Activated T-cell treated with anti-CD3 and anti-CD28 coated beads, Interleukin-2, amount 50 U/mL, for 24 hours (primary cell): Measurements from ENCODE around the gene GAREM1.
"Not testable (repeated sequence)": the region's sequence is repeated elsewhere in the genome, so short reads cannot be mapped to it uniquely, and the experiment has no call there.

ENCODE experiments used
- DNase-seq: peaks from one replicate; pipeline ENCODE4 v3.0.0-alpha.2; 2020
- H3K27ac Mint-ChIP-seq: 2 replicates; pipeline ENCODE4 v1.8.0; 2020; ENCODE audit warnings: mild to moderate bottlenecking, mixed read lengths
- H3K27me3 Mint-ChIP-seq: 2 replicates; pipeline ENCODE4 v1.8.0; 2020; ENCODE audit warnings: mixed read lengths
- H3K36me3 Mint-ChIP-seq: 2 replicates; pipeline ENCODE4 v1.8.0; 2020; ENCODE audit warnings: low read depth, mixed read lengths
- H3K4me1 Mint-ChIP-seq: 2 replicates; pipeline ENCODE4 v1.8.0; 2020; ENCODE audit warnings: low read depth, mixed read lengths
- H3K4me3 Mint-ChIP-seq: 2 replicates; pipeline ENCODE4 v1.8.0; 2020; ENCODE audit warnings: mild to moderate bottlenecking, moderate library complexity, mixed read lengths
- H3K9me3 Mint-ChIP-seq: 2 replicates; pipeline ENCODE4 v1.8.0; 2020; ENCODE audit warnings: mixed read lengths

The GAREM1 gene

GRCh38 chr18:32298171-32298667 lies 172.5 kb downstream of the GAREM1 start:
- Mint-ChIP-seq H3K4me1 (peaks cover 6% of the 10 kb centered on the region), H3K36me3 (no peaks in the 10 kb centered on the region), H3K27me3 (peaks cover 14% of the 10 kb centered on the region), H3K4me3 (no peak overlapping the region), H3K27ac (no peak overlapping the region), H3K9me3 (no peaks in the 10 kb centered on the region)
- no peak for DNase-seq

GRCh38 chr18:32297579-32298170 lies 173.0 kb downstream of the GAREM1 start:
- Mint-ChIP-seq H3K4me3 (no peak overlapping the region), H3K4me1 (peaks cover 6% of the 10 kb centered on the region), H3K27ac (no peak overlapping the region), H3K36me3 (no peaks in the 10 kb centered on the region), H3K27me3 (peaks cover 19% of the 10 kb centered on the region), H3K9me3 (no peaks in the 10 kb centered on the region)
- no peak for DNase-seq

GRCh38 chr18:32296851-32297250 lies 173.8 kb downstream of the GAREM1 start:
- no peaks in the 10 kb centered on the region for H3K36me3 Mint-ChIP-seq
- H3K27me3 Mint-ChIP-seq: peaks cover 22% of the 10 kb centered on the region
- no peaks in the 10 kb centered on the region for H3K9me3 Mint-ChIP-seq
- no peak overlapping the region for H3K4me3 Mint-ChIP-seq
- no peaks in the 10 kb centered on the region for H3K4me1 Mint-ChIP-seq
- no peak for DNase-seq
- H3K27ac Mint-ChIP-seq: no peak overlapping the region

- Mint-ChIP-seq H3K27me3 (peaks cover 22% of the 10 kb centered on the region), H3K27ac (no peak overlapping the region), H3K4me1 (no peaks in the 10 kb centered on the region), H3K36me3 (no peaks in the 10 kb centered on the region), H3K4me3 (no peak overlapping the region), H3K9me3 (no peaks in the 10 kb centered on the region)
- no peak for DNase-seq
These were observed 175.1 kb downstream of the GAREM1 start for GRCh38 chr18:32295604-32296003.

DNA sequence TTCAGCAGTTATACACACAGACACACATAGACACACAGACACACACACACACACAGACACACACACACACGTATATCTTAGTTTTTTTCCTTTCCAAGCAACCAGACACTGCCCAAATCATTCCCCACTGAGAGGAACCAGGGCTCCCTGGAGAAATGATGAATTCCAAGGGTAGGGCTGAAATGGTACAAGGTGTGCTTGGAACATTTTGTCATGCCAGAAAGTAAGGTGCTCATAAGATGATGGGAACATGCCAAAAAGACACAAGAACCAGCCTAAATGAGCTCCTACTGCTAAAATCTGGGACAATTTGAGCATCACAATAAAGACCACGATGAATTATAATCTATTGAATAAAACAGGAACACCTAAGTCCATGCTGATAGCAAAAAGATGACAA lies 177.6 kb downstream of the GAREM1 start:
- H3K36me3 Mint-ChIP-seq: no peaks in the 10 kb centered on the region
- no peak overlapping the region for H3K27ac Mint-ChIP-seq
- H3K4me1 Mint-ChIP-seq: no peaks in the 10 kb centered on the region
- H3K27me3 Mint-ChIP-seq: peaks cover 19% of the 10 kb centered on the region
- H3K4me3 Mint-ChIP-seq: no peak overlapping the region
- H3K9me3 Mint-ChIP-seq: no peaks in the 10 kb centered on the region
- no peak for DNase-seq

DNA sequence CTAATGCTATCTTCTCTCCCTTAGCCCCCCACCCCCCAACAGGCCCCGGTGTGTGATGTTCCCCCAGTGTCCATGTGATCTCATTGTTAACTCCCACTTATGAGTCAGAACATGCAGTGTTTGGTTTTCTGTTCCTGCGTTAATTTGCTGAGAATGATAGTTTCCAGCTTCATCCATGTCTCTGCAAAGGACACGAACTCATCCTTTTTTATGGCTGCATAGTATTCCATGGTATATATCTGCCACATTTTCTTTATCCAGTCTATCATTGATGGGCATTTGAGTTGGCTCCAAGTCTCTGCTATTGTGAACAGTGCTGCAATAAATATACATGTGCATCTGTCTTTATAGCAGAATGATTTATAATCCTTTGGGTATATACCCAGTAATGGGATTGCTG lies 179.1 kb downstream of the GAREM1 start:
- peaks cover 15% of the 10 kb centered on the region for H3K27me3 Mint-ChIP-seq
- not testable (repeated sequence) for DNase-seq, H3K9me3 Mint-ChIP-seq, H3K4me3 Mint-ChIP-seq, H3K27ac Mint-ChIP-seq, H3K36me3 Mint-ChIP-seq, H3K4me1 Mint-ChIP-seq

DNA sequence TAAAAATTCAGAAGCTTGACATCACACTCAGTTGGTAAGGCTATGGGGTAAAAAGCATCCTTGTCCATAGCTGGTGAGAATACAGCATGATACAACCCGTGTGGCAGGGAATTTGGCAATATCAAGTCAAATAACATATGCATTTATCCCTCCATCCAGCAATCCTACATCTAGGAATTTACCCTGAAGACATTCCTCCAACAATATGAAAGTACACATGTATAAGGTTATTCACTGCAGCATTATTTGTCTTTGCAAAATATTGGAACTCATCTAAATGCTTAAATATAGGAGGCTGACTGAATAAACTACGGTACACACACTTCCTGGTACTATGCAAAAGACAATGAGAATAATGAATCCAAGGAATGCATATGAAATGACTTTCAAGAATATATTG lies 179.9 kb downstream of the GAREM1 start:
- Mint-ChIP-seq H3K9me3 (no peaks in the 10 kb centered on the region), H3K36me3 (no peaks in the 10 kb centered on the region), H3K4me3 (no peak overlapping the region), H3K27me3 (peaks cover 15% of the 10 kb centered on the region), H3K4me1 (no peaks in the 10 kb centered on the region), H3K27ac (no peak overlapping the region)
- no peak for DNase-seq

GRCh38 chr18:32289483-32290075 lies 181.1 kb downstream of the GAREM1 start:
- H3K27ac Mint-ChIP-seq: no peak overlapping the region
- H3K4me1 Mint-ChIP-seq: no peaks in the 10 kb centered on the region
- no peak overlapping the region for H3K4me3 Mint-ChIP-seq
- H3K9me3 Mint-ChIP-seq: no peaks in the 10 kb centered on the region
- peaks cover 12% of the 10 kb centered on the region for H3K27me3 Mint-ChIP-seq
- H3K36me3 Mint-ChIP-seq: no peaks in the 10 kb centered on the region
- no peak for DNase-seq

- no peak overlapping the region for H3K4me3 Mint-ChIP-seq
- no peaks in the 10 kb centered on the region for H3K4me1 Mint-ChIP-seq
- no peak overlapping the region for H3K27ac Mint-ChIP-seq
- no peaks in the 10 kb centered on the region for H3K9me3 Mint-ChIP-seq
- H3K36me3 Mint-ChIP-seq: no peaks in the 10 kb centered on the region
- DNase-seq: no peak
- H3K27me3 Mint-ChIP-seq: peaks cover 8% of the 10 kb centered on the region
These were observed 182.8 kb downstream of the GAREM1 start for GRCh38 chr18:32287873-32288272.

DNA sequence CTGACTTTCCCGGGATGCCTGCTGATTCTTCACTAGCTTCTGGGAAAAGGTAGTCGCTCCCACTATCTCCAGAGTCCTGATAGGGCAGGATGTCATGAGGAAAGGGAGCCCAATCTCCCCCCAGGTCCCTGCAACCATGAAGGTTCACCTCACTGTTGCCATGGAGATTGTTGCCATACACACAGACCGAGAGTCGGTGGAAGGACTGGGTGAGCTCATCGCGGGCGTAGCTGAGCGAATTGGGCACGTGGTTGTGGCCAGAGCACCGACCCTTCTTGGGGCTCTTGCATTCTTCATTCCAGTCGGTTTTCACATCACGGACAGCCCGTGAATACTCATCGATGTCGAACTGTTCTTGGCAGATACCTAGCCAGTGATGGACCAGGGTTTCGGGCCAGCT lies 183.4 kb downstream of the GAREM1 start:
- no peak for DNase-seq
- Mint-ChIP-seq H3K9me3 (no peaks in the 10 kb centered on the region), H3K4me3 (no peak overlapping the region), H3K27ac (no peak overlapping the region), H3K36me3 (no peaks in the 10 kb centered on the region), H3K27me3 (peaks cover 4% of the 10 kb centered on the region), H3K4me1 (no peaks in the 10 kb centered on the region)

- DNase-seq: no peak
- Mint-ChIP-seq H3K9me3 (no peaks in the 10 kb centered on the region), H3K27me3 (peaks cover 4% of the 10 kb centered on the region), H3K36me3 (no peaks in the 10 kb centered on the region), H3K27ac (no peak overlapping the region), H3K4me1 (no peaks in the 10 kb centered on the region), H3K4me3 (no peak overlapping the region)
These were observed 183.9 kb downstream of the GAREM1 start for GRCh38 chr18:32286749-32287148.

DNA sequence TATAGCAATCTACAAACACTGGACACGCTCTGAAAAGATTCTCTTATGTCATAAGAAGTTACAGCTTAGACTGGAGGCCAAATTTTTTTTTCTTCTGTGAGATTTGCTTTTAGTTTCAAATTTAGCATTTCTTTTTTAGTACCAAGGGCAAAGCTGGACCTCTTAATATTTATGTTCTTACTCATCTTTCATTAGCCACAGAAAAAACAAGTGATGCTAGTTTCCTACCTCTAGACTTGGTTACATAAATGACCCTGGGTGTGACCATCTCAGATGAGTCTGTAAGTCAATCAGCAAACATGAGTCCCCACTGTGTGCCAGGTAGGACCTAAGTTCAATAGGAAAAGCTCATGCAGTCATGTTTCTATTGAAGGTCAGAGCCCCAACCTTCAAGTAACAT lies 186.4 kb downstream of the GAREM1 start:
- Mint-ChIP-seq H3K9me3 (no peaks in the 10 kb centered on the region), H3K4me1 (no peaks in the 10 kb centered on the region), H3K36me3 (no peaks in the 10 kb centered on the region), H3K27ac (no peak overlapping the region), H3K4me3 (no peak overlapping the region), H3K27me3 (peaks cover 4% of the 10 kb centered on the region)
- no peak for DNase-seq

DNA sequence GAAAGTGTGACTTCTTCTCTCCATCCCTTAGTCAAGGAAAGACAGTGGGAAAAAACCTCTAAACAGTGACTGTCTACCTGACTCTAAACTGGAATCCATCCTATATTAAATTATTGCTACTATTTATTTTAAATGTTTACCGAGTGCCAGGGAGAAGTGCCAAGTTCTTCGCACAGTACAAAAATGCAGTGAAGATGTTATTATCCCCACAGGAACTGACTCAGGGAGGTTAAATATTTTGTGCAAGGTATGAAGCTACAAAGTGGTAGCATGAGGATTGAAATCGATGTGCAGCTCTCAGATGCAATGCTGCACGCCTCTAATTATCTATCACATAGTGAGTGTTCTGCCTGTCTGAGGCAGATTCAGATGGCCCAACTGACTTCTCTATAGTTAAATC lies 189.8 kb downstream of the GAREM1 start:
- H3K9me3 Mint-ChIP-seq: no peaks in the 10 kb centered on the region
- DNase-seq: no peak
- no peaks in the 10 kb centered on the region for H3K36me3 Mint-ChIP-seq
- no peaks in the 10 kb centered on the region for H3K4me1 Mint-ChIP-seq
- H3K27me3 Mint-ChIP-seq: peaks cover 5% of the 10 kb centered on the region
- H3K4me3 Mint-ChIP-seq: no peak overlapping the region
- H3K27ac Mint-ChIP-seq: no peak overlapping the region

DNA sequence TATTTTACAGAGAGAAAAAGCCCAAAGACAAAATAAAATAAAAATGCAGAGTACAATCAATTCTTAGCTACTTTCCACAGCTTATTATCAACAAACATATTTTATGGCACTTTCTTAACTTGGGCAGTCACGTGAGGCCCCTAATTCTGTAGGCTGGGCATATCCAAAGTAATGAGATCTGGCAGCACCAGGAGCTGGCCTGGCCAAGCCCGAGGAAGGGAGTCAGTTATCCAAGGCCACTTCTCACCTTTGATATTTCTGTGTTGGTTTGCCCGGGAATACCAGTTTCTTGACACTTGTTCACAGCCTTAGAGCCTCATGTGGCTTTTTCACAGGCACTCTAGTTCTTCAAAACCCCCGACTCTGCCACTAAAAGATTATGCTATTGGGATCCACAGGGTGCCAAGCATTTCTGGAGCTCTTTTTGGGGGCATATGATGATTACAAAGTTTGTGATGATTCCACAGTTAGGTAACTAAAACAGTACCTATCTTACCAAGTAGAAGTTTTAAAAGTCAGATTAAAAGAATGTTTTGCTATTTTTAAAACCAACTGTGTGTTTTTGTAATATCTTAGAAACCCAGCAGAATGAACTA lies 190.4 kb downstream of the GAREM1 start:
- Mint-ChIP-seq H3K9me3 (no peaks in the 10 kb centered on the region), H3K4me3 (no peak overlapping the region), H3K27ac (no peak overlapping the region), H3K4me1 (no peaks in the 10 kb centered on the region), H3K27me3 (peaks cover 5% of the 10 kb centered on the region), H3K36me3 (no peaks in the 10 kb centered on the region)
- DNase-seq: no peak

GRCh38 chr18:32278177-32278799 lies 192.4 kb downstream of the GAREM1 start:
- Mint-ChIP-seq H3K27me3 (peaks cover 8% of the 10 kb centered on the region), H3K36me3 (no peaks in the 10 kb centered on the region), H3K27ac (no peak overlapping the region), H3K4me3 (no peak overlapping the region), H3K9me3 (no peaks in the 10 kb centered on the region), H3K4me1 (no peaks in the 10 kb centered on the region)
- no peak for DNase-seq
